GM18519 (cell line): ENCODE results near the gene NACAD.

ENCODE experiments used
- ATAC-seq: cut with Tn5 transposase; IDR thresholded peaks from one replicate; pipeline ENCODE4 v1.9.1; 2021; ENCODE audit warnings: mild to moderate bottlenecking, moderate library complexity; ENCODE audit not compliant: unreplicated experiment, low FRiP score

The NACAD gene

GRCh38 chr7:45088821-45089340 lies at the start of gene NACAD:
Gene NACAD (minus strand): TSS chr7:45088969. CDS start chr7:45088894, 75 bp downstream.
- no peak for ATAC-seq

DNA sequence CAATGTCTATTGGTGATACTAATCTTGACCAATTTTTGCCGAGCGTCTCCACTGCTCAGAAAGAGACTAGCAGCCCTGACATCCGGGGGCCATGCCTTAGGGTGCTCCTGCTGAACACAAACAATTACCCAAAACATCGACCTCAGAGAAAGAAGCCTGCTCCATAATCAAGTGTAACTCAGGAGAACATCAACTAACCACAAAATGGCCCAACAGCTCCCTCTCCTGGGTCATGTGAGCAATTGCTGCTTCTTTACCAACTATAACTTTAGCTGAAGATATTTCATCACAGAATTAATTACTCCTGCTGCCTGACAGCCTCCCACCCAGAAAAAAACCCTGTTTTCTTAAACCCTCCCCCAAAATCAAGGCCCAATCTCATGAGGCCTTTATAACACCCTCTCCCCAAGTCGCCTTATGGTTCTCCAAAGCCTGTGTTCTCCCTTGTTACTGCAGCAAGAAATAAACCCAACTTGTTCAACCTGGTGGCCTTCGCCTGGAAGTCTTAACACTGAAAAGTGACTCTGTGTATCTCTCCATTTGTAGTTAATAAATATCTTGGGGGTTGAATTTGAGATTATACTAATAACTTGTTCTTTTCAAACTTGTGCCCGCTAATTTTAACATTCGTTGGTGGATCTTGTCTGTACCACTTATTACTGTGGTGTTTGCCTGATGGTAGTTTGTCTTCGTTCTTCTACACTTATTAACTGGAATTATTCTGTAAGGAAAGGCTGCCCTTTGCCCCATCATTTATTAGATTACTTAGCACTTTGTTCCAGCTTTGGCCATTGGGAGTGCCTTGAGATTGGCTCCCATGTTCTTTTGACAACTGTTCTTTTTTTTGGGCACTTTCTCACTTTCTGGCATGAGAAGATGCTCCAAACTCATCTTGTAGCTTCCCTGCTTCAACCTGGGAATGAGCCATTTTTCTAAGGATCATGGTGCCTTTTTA lies 47.6 kb upstream of the NACAD start:
- ATAC-seq: no peak

DNA sequence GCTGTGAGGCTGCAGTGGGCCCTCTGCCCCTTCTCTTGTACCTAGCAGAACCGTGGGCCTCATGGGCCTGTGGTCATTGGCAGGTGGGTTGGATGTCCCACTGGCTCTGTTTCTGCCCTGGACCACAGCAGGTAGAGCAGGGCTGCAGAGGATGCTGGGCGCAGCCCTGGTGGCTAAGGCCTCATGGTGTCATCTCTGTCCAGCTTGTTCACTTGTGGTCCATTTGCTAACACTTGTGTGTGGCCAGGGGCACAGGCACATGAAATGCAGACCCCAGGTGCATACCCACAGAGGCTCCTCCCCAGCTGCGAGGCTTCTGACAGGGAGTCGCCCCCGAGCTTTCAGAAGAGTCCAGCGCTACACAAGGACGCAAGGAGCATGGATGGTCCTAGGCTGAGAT lies 45.1 kb upstream of the NACAD start:
- no peak for ATAC-seq

DNA sequence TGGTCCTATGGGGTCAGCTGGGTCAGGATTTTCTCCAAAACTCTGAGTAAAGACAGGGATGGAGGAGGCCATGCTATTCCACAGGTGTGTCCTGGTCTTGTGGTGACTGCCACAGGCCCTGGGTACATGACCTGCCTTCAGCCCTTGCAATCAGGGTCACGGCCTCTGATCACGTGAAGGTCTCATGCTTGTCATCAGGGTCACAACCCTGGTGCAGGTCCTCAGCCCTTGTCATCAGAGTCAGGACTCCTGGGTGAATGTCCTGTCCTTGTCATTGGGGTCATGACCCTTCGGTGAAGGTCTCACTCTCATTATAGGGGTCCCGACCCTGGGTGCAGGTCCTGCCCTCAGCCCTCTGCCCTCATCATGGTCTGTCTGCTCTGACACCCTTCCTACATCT lies 44.6 kb upstream of the NACAD start:
- no peak for ATAC-seq

DNA sequence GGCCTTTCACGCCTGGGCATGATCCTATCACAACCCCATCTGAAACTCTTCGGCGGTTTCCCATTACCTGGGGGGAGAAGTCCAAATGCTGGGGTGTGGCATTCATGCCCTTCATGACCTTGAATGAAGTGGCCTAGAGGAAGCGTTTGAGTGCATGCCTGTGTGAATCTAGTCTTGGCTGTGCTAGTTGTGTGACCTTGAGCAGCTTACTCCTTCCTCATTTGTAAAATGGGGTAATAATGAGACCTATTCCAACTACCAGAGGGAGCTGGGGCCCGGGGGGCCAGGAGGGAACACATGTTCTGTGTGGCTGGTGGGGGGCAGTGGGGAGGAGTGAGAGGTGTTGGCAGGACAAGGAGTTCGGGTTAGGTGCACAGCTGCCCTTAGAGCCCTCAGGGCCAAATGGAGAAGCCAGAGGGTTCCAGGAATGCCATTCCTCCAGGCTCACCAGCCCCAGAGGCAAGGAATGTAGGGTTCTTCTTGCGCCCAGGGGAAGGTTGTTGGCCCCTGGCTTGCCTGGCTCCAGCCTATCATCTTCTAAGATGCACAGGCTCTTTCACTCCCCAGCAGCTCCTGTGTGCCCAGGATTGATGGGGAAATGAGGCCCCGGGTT lies 44.0 kb upstream of the NACAD start:
- ATAC-seq: no peak

GRCh38 chr7:45131891-45132290 lies 43.1 kb upstream of the NACAD start:
- ATAC-seq: no peak

DNA sequence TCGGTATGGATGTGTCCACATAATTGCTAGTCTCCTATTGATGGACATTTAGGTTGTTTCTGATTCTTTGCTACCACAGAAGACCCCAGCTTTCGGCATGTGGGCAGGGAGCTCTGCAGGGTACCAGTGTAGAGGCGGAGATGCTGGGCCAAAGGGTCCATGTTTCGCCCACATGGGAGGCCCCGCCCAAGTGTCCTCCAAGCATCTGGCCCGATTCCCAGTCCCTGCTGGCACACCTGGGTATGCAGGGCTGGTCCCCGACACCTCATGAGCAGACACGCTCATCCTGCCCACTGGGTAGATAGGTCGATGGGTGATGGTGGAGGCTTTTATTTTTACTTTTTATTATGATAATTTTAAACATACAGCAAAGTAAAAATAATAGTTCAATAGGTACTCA lies 42.1 kb upstream of the NACAD start:
- ATAC-seq: no peak

- no peak for ATAC-seq
These were observed 41.1 kb upstream of the NACAD start for GRCh38 chr7:45129906-45130305.

GRCh38 chr7:45129181-45129800 lies 40.5 kb upstream of the NACAD start:
- ATAC-seq: no peak

DNA sequence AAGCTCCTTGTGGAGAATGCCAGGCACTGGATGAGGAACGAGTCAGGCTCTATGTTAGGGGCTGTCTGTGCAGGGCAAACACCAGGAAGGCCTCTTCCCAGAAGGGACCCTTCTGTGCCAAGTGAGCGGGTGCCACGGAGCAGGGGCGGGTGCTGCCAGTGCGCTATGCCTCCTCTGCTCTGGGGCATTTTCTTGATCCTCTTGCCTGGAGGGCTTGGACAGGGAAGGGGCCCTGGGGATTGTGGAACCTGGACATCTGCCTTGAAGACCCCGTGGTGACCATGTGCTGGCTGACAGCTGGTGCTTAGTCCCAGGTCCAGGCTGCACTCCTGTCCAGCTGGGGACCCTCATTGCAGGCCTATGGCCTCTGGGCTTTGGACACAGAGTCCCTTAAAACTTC lies 38.2 kb upstream of the NACAD start:
- ATAC-seq: no peak

- ATAC-seq: no peak
These were observed 37.4 kb upstream of the NACAD start for GRCh38 chr7:45126201-45126600.

GRCh38 chr7:45125193-45125904 lies 36.6 kb upstream of the NACAD start:
- ATAC-seq: no peak

- no peak for ATAC-seq
These were observed 35.3 kb upstream of the NACAD start for GRCh38 chr7:45123913-45124710.

- no peak for ATAC-seq
These were observed 34.4 kb upstream of the NACAD start for GRCh38 chr7:45122975-45123860.

DNA sequence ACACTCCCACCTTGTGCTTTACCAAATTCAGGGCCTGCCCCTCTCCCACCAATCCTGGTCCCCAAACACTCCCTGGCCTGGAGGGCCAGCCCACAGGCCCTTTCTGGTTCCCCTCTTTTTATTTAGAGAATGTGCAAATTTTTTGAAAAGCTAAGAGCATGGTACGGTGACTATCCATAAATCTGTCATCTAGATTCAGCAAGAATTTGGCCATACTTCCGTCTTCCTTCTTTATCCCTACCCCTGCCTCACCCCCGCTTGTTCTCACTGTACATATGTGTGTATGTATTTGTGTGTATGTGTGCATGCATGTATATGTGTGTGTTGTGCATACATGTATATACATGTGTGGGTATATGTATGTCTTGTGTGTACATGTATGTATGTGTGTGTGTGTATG lies 30.8 kb upstream of the NACAD start:
- ATAC-seq: no peak

- no peak for ATAC-seq
These were observed 30.1 kb upstream of the NACAD start for GRCh38 chr7:45118889-45119331.

GRCh38 chr7:45118292-45118691 lies 29.5 kb upstream of the NACAD start:
- no peak for ATAC-seq

GRCh38 chr7:45117582-45117981 lies 28.8 kb upstream of the NACAD start:
- ATAC-seq: no peak

DNA sequence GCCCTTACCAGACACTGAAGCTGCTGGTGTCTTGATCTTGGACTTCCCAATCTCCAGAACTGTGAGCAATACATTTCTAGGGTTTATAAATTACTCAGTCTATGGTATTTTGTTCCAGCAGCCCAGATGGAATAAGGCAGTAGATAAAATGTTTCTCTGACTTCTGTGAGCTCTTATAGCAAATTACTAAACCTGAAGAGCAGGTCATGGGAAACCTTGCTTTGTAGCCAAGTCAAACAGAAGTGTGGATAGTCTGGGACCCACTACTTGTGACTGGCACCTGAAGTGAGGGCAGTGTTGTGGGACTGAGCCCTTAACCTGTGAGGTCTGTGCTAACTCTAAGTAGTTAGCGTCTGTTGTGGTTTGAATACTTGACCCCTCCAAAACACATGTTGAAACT lies 27.3 kb upstream of the NACAD start:
- no peak for ATAC-seq
